C4-2B (cell line): ENCODE data around the gene BST2.

Experiments
- CTCF ChIP-seq: fragments of 450-650 bp; conservative IDR thresholded peaks from 2 replicates; pipeline ENCODE4 v1.5.1; 2017; ENCODE audit warnings: mild to moderate bottlenecking
- ZFX ChIP-seq: fragments of 450-650 bp; IDR thresholded peaks from 2 replicates; pipeline ENCODE4 v1.6.1; 2017

GRCh38 chr19:17353386-17353785 is 52.0 kb downstream of the BST2 start:
- TF ChIP-seq CTCF, result no peak
- TF ChIP-seq ZFX, result no peak
